ENCODE measurements around the gene RAD54L. TPM values are rescaled to one million over a fixed set of nuclear protein-coding genes. Genes with fewer than 3 reads are reported as not detected.

The RAD54L gene
- total RNA-seq, 1 donor = 1.4 TPM

GRCh38 chr1:46246548-46247435, 771 bp upstream of the RAD54L start:
- Histone ChIP-seq H3K4me1 (ENCODE audit: insufficient read depth, low read length) (peaks cover 16% of the 10 kb centered on the region), H2AFZ (ENCODE audit: low read length) (peak overlapping the region; percentile 99), H3K79me2 (ENCODE audit: insufficient read depth, low read length) (peaks cover 16% of the 10 kb centered on the region), H3K27me3 (ENCODE audit: insufficient read depth, low read length) (no peaks in the 10 kb centered on the region), H3K4me2 (ENCODE audit: insufficient read depth, low read length) (peak overlapping the region; percentile 99), H3K4me3 (ENCODE audit: insufficient read depth, low read length) (peak overlapping the region; percentile 98), H3K36me3 (ENCODE audit: insufficient read depth, low read length) (no peaks in the 10 kb centered on the region), H3K27ac (ENCODE audit: low read depth, low read length) (peak overlapping the region; percentile 95), H4K20me1 (ENCODE audit: insufficient read depth, low read length) (no peaks in the 10 kb centered on the region), H3K9me3 (ENCODE audit: low read depth, low read length) (no peaks in the 10 kb centered on the region)
- DNase-seq (ENCODE audit: insufficient read length, low spot score, missing footprints) = peak; percentile 99
- TF ChIP-seq, protein P1, sequence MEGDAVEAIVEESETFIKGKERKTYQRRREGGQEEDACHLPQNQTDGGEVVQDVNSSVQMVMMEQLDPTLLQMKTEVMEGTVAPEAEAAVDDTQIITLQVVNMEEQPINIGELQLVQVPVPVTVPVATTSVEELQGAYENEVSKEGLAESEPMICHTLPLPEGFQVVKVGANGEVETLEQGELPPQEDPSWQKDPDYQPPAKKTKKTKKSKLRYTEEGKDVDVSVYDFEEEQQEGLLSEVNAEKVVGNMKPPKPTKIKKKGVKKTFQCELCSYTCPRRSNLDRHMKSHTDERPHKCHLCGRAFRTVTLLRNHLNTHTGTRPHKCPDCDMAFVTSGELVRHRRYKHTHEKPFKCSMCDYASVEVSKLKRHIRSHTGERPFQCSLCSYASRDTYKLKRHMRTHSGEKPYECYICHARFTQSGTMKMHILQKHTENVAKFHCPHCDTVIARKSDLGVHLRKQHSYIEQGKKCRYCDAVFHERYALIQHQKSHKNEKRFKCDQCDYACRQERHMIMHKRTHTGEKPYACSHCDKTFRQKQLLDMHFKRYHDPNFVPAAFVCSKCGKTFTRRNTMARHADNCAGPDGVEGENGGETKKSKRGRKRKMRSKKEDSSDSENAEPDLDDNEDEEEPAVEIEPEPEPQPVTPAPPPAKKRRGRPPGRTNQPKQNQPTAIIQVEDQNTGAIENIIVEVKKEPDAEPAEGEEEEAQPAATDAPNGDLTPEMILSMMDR (IDR thresholded peaks at IDR 0.05; ENCODE audit: extremely low read depth, low read depth, low read length) = no peak

DNA sequence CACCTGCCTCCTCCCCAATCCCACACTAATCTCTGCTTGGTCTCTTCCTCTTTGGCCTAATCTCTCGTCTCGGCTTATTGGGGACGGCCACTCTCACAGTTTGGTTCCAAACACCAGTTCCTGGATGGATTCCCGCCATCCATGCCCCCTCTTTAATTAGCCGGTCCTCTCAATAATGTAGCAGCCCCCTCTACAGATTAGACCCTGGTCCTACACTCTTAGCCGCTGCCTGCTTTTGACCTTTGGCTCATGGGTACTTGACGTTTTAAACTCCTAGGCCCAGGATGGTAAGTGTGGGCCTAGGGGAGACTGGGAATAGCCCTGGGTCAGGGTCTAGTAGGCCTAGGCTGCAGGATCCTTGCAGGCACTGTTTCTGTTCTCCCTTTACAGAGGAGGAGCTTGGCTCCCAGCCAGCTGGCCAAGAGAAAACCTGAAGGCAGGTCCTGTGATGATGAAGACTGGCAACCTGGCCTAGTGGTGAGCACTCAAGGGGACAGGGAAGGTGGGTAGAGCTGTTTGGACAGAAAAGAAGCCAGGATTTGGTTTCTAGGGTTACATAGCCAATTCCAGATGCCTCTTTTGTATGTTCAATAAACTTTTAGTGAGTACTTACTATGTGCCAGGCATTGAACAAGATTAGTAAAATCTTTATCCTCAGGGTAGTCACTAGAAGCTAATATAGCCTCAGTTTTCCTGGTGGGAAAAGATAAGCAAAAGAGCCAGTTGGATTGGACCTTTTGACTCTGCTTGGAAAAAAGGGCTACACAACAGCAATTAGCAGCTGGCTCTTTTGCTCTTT, 758 bp downstream of the RAD54L start:
- TF ChIP-seq, protein P1 (IDR thresholded peaks at IDR 0.05; ENCODE audit: extremely low read depth, low read depth, low read length) = no peak
- peak overlapping the region; percentile 90 for H3K4me3 ChIP-seq (ENCODE audit: insufficient read depth, low read length)
- DNase-seq (ENCODE audit: insufficient read length, low spot score, missing footprints) = peak; percentile 57
- H4K20me1 ChIP-seq (ENCODE audit: insufficient read depth, low read length) = no peaks in the 10 kb centered on the region
- H3K4me2 ChIP-seq (ENCODE audit: insufficient read depth, low read length) = peak overlapping the region; percentile 89
- no peaks in the 10 kb centered on the region for H3K27me3 ChIP-seq (ENCODE audit: insufficient read depth, low read length)
- peak overlapping the region; percentile 97 for H2AFZ ChIP-seq (ENCODE audit: low read length)
- peaks cover 16% of the 10 kb centered on the region for H3K79me2 ChIP-seq (ENCODE audit: insufficient read depth, low read length)
- no peak overlapping the region for H3K27ac ChIP-seq (ENCODE audit: low read depth, low read length)
- H3K36me3 ChIP-seq (ENCODE audit: insufficient read depth, low read length) = no peaks in the 10 kb centered on the region
- peaks cover 16% of the 10 kb centered on the region for H3K4me1 ChIP-seq (ENCODE audit: insufficient read depth, low read length)
- no peaks in the 10 kb centered on the region for H3K9me3 ChIP-seq (ENCODE audit: low read depth, low read length)

- H3K4me3 ChIP-seq (ENCODE audit: insufficient read depth, low read length) = no peak overlapping the region
These were observed 7.1 kb downstream of the RAD54L start for GRCh38 chr1:46254668-46255067.

More at GRCh38 chr1:46254668-46255067, 7.1 kb downstream of the RAD54L start:
- no peaks in the 10 kb centered on the region for H4K20me1 ChIP-seq (ENCODE audit: insufficient read depth, low read length)
- H3K79me2 ChIP-seq (ENCODE audit: insufficient read depth, low read length) = no peaks in the 10 kb centered on the region
- peaks cover 10% of the 10 kb centered on the region for H3K36me3 ChIP-seq (ENCODE audit: insufficient read depth, low read length)
- no peaks in the 10 kb centered on the region for H3K9me3 ChIP-seq (ENCODE audit: low read depth, low read length)
- no peak overlapping the region for H2AFZ ChIP-seq (ENCODE audit: low read length)
- H3K4me2 ChIP-seq (ENCODE audit: insufficient read depth, low read length) = no peak overlapping the region
- DNase-seq (ENCODE audit: insufficient read length, low spot score, missing footprints) = no peak
- no peaks in the 10 kb centered on the region for H3K27me3 ChIP-seq (ENCODE audit: insufficient read depth, low read length)
- TF ChIP-seq, protein P1 (IDR thresholded peaks at IDR 0.05; ENCODE audit: extremely low read depth, low read depth, low read length) = no peak
- H3K27ac ChIP-seq (ENCODE audit: low read depth, low read length) = no peak overlapping the region
- peaks cover 2% of the 10 kb centered on the region for H3K4me1 ChIP-seq (ENCODE audit: insufficient read depth, low read length)
